ENCODE measurements around the gene NR3C1.

- no peak for TF ChIP-seq CTCF (conservative IDR thresholded peaks at IDR 0.05; ENCODE audit: low read depth, low read length)
- TF ChIP-seq FOS (IDR thresholded peaks at IDR 0.05; ENCODE audit: low read depth, low read length) = no peak
- TF ChIP-seq POLR2A (IDR thresholded peaks at IDR 0.05; ENCODE audit: low read depth, low read length) = no peak
- TF ChIP-seq BHLHE40 (IDR thresholded peaks at IDR 0.05; ENCODE audit: low read depth, low read length) = no peak
- TF ChIP-seq CEBPB (IDR thresholded peaks at IDR 0.05; ENCODE audit: low read depth, low read length) = no peak
- TF ChIP-seq MXI1 (IDR thresholded peaks at IDR 0.05; ENCODE audit: borderline replicate concordance, low read depth, low read length) = no peak
- TF ChIP-seq RCOR1 (IDR thresholded peaks at IDR 0.05; ENCODE audit: insufficient replicate concordance, low read length) = no peak
- TF ChIP-seq MAZ (IDR thresholded peaks at IDR 0.05; ENCODE audit: borderline replicate concordance, low read depth, low read length) = no peak
- TF ChIP-seq SMC3 (IDR thresholded peaks at IDR 0.05; ENCODE audit: low read depth, low read length) = no peak
- no peak for TF ChIP-seq RAD21 (IDR thresholded peaks at IDR 0.05; ENCODE audit: low read length)
- no peak for TF ChIP-seq USF2 (IDR thresholded peaks at IDR 0.05; ENCODE audit: low read depth, low read length)
Observed at GRCh38 chr5:143313298-143313852, 90.1 kb downstream of the NR3C1 start.
